HG03280 (cell line): ENCODE results near the gene MIS12.

ENCODE experiments used
- ATAC-seq: cut with Tn5 transposase; IDR thresholded peaks from one replicate; pipeline ENCODE4 v1.9.1; 2021; ENCODE audit warnings: mild to moderate bottlenecking, moderate library complexity; ENCODE audit not compliant: unreplicated experiment

Gene MIS12

DNA sequence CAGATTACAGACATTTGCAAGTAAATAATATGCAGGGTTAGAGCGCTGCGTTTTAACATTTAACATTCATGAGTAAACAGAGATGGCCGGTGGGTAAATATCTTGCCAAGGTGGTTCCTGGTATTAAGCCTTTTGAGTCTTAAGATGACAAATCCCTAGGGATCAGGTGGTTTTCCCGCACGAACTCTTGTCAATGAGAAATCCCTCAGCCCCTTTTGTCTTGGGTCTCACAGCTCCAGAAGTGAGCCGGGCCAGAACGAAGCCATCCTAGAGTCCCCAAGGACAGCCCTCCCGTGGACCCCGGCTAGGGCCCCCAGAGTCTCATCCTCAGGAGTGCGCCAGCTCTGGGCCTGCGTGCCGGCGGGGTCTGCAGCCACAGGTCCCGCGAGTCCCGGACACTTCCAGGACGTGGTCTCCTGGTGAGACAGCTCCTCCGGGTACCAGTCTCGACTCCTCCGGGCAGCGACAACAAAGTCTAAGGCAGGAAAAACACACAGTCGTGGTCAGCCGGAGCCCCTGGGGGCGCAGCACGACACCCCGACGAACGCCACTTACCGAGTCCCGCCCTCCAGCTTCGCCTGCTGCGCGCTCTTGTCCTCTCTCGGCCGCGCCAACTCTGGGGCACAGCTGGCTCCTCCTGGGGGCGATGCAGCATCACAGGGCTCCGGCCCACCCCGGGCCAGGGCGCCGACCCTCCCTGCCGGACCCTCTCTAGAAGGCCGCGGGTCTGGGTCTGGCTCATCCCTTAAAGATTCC is 13.3 kb downstream of the MIS12 start:
- no peak for ATAC-seq

DNA sequence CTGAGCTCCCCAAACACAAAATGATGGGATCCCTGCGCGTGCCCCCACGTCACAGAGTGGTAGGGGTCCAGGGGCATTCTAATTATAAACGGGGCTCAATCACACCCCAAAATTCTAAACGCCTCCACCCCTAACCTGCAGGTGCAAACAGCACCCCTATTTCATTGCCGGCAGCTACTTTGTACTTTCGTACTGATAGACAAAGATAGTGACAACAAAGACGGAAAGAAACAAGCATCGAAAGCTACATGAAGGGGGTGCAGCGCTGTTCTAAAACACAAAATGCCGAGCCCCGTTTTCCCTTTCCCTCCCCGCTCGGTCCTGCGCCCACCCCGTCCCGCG is 13.9 kb downstream of the MIS12 start:
- ATAC-seq, result no peak

DNA sequence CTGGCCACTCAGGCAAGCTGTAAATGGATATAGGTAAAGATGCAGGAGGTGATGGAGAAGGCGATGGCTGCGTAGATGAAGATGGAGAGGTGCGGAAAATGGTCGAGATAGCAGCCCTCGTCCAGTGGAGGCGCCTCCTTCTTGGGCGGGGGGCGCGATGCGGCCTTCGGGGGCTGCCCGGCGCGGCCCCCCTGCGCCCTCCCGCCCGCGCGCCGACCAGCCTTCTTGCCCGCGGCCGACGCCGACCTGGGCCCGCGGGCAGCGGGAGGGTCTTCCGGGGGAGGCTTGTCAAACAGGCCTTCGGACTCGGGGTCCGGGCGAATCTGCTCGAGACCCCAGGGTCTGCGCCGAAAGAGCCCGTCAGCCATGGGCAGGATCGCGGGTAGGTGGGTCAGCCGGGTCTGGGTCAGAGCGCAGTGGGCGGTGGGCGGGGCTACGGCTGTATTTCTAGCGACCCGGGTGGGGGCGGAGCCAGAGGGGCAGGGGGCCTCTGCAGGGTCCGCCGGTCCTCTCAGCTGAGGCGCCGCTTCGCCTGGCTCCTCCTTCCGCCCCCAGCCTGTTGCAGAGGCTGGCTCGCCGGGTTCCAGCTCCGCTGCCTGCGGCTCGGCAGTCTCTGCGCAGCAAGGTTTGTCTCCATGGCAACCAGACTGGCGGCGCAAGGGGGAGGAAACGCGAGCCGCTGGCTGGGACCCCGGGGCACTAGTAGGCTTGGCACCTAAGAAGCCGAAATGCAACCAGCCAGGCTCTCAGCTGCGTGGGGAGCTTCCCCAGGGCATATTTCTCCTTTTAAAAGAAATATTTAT is 14.4 kb downstream of the MIS12 start:
- ATAC-seq, result no peak

DNA sequence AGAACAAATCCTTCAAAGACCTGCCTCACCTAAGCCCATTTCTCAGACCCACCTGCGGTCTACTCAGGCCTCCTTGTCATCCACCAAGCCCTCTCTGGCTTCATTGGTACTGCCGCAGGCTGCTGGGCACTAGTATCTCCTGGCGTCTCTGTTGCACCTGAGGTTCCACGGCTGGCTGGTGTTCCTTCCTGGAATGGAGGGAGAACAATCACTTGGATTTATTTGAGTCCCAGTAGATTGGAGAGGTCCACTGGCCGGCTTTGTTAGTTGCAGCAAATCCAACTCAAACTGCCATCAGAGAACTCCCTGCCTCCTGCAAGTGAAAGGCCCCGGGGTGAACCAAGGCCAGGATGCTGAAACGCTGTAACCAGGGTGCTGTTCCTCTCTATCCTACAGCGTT is 15.3 kb downstream of the MIS12 start:
- ATAC-seq, result no peak

DNA sequence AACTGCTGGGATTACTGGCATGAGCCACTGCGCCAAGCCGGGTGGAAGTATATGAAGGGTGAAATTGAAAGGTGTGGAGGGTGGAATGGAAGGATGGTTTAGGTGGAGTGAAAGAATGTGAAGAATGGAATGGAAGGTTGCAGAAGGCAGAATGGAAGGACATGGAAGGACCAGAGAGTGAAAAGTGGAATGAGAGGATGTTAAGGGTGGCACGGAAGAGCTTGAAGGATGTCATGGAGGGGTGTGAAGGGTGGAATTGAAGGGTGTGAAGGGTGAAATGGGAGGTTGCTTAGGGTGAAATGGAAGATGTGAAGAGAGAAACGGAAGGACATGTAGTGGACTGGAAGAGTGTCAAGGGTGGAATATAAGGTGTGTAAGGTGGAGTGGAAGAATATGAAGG is 16.2 kb downstream of the MIS12 start:
- ATAC-seq, result no peak

DNA sequence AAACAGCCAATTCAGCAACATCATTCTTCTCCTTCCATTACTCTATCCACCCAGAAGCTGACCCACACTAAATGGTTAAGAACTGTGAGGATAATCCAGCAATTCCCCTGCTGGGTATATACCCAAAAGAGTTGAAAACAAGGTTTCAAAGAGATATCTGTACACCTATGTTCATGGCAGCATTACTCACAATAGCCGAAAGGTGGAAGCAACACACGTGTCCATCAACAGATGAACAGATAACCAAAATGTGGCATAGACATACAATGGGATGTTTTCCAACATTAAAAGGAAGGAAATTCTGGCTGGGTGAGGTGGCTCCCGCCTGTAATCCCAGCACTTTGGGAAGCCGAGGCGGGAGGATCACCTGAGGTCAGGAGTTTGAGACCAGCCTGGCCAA is 19.9 kb downstream of the MIS12 start:
- ATAC-seq, result no peak

DNA sequence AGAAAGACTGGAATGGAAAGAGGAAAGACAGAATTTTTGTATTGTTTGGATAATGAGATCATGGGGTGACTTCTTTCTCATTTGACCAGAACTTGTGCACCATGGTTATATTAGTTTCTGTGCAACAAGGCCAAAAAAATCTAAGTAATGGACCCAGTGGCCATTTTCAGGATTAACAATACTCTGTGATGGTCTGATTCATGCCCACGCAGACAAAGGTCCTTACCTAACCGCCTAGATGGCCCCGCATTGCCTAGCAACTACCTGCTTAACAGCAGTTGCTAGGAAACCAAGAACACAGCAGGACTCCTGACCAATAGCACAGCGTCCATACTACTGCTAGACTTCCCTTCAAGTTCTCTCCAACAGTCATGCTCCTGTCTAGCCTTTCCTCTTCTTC is 22.4 kb downstream of the MIS12 start:
- no peak for ATAC-seq

DNA sequence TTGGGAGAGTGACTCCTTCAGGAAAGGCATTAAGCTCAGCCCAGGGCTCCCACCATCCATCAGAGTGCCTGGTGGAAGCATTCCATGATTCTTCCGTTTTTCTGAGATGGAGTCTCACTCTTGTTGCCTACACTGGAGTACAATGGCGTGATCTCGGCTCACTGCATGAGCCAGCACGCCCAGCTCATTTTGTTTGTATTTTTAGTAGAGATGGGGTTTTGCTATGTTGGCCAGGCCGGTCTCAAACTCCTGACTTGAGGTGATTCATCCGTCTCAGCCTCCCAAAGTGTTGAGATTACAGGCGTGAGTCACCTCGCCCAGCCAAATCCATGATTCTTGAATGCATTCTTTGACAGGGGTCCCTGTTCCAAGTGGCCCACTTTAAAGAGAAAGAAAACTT is 23.1 kb downstream of the MIS12 start:
- no peak for ATAC-seq

DNA sequence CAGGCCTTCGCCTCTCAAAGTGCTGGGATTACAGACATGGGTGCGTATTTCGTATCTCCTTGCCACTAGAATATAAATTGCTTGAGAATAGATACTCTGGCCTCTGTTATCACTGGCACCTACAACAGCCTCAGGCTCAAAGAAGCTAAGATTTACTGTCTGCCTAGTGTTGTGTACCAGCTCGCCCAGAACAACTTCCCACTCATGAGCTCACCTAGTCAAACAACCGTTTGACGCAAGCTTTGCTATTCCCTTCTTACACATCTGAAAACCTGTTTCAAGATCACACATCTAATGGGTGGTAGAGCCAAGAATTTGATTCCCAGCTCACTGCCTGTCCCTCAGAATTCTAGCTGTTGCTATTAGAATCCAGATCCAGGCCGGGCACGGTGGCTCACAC is 24.4 kb downstream of the MIS12 start:
- no peak for ATAC-seq

DNA sequence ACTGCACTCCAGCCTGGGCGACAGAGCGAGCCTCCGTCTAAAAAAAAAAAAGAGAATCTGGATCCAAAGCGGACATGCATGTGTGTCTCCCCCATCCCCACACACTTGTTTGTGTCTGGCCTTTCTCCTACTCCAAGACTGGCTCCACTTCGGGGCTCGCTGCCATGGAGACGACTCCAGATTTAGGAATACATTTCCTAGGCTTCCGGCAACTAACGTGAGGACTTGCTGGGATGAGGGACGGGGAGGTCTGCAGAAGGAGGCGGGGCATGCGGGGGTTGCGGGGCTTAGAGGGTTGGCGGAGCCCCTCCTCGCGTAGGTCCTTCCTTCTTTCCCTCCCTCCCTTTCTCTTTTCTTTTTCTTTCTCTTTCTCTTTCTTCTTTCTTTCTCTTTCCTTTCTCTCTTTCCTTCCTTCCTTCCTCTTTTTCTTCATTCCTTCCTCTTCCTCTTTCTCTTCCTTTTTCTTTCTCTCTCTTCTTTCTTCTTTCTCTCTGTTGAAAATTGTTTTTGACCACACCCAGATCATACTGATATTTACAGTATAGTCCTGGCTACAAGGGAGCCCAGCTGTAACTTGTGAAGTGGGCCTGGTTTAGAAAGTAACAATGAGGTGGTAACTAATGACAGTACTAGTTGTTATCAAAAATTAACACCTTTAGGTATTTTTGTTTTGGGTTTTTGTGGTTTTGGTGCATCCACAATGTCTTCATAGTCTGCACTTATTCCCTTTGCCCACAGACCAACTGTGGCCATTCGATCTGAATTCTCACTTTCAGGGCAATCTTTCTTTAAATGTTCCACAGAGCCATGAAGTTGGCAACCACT is 25.2 kb downstream of the MIS12 start:
- no peak for ATAC-seq

DNA sequence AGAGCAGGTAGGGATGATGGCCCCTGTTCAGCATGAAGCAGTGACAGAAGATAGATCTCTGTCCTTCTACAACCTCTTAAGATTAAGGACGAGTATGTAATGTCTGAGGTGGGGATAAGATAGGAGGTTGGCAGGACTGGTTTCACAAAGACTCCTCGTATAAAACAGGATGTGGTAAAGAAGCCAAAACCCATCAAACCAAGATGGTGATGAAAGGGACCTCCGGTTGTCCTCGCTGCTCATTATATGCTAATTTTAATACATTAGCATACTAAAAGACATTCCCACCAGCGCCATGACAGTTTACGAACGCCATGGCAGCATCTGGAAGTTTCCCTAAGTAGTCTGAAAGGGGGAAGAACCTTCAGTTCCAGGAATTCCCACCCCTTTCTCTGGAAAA is 27.3 kb downstream of the MIS12 start:
- no peak for ATAC-seq

DNA sequence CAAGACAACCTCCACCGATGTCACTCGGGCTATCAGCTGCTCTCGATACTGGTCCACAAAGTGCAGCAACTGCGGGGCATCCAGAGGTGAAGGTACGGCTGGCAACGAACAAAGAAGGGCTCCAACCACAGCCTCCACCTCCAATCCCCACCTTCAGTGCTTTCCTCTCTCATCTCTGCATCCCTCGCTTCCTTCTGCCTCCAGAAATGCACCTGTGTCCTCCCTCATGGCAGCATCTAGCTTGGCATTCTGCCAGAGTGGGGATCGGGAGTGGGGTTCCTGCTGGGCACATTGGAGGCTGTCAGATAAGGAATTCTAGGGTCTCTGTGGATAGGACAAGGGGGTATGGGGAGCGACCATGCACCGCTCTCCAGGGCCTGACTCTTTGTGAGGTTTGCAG is 28.6 kb downstream of the MIS12 start:
- ATAC-seq, result no peak

DNA sequence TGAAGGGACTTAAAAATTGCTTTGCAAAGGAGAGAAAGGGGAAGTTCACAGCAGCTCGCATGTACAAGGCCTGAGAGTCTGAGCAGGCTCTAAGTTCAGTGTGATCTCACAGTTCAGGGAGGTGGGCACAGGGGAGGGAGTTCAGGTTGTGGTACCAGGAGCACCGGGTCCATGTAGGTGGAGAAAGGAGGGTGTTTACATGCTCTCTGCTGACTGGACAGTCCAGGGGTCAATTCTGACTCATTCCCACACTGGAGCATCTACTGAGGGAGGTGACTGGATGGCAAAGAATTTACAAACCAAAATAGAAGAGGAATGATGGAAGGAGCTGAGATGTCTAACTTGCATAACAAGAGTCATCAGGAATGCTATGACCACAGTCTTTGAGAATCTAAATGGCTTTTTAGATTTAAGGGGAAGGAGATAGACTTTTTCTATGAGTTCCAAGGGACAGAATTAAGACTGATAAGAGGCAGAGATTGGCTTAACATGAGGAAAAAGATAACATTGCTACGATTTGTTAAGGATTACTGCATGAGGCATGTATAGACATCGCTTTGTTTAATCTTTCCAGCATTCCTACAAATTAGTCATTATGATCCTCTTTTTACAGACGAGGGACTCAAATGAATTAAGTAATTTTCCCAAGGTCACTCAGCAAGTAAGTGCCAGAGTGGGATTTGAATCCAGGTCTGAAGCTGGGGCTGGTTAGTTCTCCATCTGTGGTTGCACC is 29.9 kb downstream of the MIS12 start:
- ATAC-seq, result no peak

DNA sequence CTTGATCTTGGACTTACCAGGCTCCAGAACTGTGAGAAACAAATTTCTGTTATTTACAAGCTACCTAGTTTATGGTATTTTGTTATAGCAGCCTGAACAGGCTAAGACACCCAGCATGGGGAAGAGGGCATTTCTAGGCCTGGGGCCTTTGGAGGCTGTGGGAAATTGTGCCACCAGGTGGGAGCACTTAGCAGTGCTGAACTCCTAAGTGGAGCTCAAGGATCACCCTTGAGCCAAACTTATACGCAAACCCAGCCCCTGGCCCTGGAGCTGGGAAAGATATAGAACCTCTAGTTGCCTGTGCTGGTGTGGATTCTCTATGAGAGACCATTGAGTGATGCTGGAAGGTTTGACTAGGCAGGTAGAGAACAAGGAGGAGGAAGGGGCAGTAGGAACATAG is 36.1 kb downstream of the MIS12 start:
- ATAC-seq, result no peak

DNA sequence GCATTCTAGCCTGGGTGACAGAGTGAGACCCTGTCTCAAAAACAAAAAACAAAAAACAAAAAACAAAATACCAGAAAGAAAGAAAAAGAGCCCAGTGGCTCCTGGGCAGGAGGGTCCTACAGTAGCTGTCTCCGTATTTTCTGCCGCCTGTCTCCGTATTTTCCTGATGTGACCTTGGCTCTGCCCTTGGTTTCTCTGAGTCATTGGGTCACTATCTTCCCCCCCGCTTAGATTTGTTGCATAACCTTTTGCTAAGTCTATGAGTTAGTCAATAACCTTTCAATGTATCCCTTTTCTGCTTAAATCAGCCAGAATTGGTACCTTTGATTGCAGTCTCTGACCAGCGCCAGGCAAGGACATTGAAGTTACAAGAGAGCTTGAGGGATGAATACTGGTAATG is 36.9 kb downstream of the MIS12 start:
- no peak for ATAC-seq

DNA sequence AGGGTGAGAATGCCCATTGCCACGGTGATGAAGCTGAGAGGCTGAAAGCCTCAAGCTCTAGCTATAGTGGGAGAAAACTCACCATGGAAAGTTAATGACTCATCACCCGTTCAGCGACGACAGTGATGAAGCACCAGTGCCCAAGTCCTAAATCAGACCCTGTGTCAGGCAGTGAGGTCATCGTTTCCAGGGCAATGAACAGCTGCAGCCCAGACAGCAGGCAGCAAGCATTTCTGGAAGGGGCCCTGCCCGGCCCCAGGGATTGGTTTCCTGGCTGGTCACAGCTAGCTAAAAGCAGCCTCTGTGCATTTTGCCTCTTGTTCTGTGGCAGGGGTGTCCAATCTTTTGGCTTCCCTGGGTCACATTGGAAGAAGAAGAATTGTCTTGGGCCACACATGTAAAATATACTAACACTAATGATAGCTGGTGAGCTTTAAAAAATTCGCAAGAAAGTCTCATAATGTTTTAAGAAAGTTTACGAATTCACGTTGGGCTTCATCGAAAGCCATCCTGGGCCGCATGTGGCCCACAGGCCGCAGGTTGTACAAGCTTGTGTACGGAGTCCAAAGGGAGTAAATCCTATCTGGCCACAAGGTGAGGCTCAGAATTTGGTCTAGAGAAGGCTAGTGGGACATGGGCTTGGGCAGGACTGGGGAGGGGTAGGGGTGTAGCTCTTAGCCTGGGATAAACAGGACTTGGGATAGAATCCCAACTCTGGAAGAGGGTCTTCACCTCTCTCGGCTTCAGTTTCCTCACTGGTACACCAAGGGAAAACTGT is 40.6 kb downstream of the MIS12 start:
- ATAC-seq, result no peak

DNA sequence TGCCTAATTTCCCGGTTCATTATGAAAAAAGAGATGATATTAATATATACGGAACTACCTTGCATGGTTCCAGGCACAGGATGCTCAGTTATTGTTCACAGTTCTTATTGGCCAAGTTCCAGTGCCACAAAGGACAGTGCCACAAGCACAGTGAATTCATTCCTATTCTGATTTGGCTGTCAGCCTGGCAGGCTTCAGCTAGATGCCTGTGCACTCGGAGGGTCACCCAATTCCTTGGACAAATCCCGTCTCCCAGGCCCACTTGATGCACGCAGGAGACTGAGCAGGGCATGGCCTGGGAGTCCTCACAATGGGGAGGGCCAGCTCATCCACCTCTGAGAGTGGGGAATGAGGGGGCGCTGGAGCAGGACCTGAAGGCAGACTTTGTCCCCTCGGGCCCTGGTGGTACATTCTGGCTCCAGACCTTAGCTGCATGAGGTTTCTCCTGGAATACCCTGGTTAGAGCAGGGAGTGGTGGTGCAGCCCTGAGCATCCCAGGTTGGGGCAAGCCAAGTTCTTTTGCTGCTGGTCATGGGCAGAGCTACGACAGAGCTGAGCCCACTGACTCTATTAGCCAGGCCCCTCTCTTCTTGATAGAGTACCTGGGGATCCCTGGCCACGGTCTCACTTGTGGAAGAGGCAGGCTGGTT is 41.4 kb downstream of the MIS12 start:
- no peak for ATAC-seq

DNA sequence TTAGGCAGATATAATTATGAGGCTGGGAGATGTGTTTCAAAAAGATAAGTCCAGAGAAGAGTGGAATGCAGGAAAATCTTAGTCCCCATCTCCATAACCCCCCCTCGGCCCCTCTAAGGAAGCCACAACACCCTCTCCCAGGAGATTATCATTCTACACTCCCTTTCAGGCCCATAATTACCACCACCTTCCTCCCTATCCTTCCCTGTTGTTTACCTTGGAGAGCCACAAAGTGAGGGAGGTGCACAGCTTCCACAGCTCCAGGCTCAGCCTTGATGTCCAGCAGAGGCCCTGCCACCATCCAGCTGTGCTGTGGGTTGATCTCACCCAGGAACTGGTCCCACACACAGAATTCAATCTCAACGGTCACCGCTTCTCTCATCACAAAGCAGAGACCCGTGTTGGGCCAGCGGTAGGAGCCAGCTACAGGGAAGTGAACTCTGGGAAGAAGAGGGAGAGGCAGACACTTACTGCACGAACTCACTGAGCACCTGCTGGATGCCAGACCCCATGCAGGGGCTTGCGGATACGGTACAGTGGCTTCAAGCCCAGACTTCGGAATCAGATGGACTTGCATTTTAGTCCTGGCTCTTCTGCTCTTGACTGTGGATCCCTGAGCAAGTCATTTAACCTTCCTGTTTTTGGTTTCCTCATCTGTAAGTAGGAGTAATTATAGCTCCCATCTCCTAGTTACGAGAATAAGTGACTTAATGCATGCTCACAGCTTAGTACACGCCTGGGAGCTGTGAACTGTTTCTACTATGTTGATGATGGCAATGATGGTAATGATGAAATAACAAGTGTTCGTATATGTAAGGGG is 44.1 kb downstream of the MIS12 start:
- ATAC-seq, result no peak

DNA sequence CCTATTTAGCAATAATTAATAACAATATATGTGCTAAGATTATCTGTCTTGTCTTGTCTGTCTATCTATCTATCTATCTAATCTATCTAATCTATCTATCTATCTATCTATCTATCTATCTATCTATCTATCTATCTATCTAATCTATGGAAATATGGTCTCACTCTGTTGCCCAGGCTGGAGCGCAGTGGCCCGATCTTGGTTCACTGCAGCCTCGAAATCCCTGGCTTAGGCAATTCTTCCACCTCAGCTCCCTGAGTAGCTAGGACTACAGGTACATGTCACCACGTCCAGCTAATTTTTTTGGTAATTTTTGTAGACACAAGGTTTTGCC is 44.7 kb downstream of the MIS12 start:
- no peak for ATAC-seq
